ENCODE measurements around the gene ARL6IP5.

Gene ARL6IP5

DNA sequence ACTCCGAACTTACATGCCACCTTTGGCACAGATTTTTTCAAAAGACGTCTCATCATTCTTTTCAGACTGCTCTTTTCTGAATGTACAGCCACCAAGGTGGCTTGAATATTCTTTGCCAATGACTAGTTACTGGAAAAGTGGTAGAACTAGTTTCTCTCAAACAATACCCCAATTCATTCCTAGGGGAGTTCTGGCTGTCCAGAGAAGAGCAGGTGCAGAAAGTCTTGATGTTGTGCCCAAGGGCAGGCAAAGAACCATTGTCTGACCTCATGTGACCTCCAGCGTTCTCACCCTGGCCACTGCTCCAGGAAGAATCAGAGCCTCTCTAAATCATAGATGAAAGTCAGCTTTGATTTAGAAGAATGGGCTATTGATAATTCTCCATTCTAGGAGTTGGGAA lies 32.2 kb downstream of the ARL6IP5 start:
- no peak for DNase-seq (ENCODE audit: low read depth, low spot score)

DNA sequence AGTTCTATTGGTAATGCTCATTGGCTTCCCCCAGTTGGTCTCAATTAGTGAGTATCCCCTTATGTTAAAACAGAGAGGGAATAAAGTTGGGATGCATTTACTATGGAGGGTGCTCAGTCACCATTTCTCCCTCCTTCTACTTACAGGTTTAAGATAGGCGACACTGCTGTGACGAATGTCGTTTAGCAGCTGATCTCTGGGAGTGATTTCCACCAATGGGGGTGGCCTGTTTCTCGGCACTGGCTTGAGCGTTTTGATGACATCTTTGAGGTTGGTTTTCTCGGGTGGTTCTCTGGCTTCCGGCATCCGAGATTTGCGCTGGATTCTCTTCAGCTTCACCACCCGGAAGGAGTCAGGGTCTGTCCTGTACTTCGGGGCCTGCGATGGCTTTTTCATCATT lies 33.8 kb downstream of the ARL6IP5 start:
- DNase-seq (ENCODE audit: low read depth, low spot score): no peak

DNA sequence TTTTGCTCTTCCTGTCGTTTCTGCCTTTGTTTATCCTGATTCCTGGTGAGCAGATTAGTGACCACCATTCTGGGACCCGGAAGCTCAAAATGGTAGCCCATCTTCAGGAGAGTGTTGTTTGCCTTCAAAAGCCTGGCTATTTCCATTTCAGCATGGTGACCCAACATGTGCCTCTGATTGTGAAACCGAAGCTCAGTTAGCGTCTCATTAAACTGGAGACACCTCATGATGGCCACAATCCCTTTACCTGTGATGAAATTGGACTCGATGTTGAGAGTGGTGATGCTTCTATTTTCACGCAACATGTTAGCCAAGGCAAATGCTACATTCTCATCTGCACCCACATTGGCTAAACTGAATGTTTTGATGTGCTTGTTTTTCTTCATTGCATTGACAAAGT lies 34.4 kb downstream of the ARL6IP5 start:
- no peak for DNase-seq (ENCODE audit: low read depth, low spot score)

DNA sequence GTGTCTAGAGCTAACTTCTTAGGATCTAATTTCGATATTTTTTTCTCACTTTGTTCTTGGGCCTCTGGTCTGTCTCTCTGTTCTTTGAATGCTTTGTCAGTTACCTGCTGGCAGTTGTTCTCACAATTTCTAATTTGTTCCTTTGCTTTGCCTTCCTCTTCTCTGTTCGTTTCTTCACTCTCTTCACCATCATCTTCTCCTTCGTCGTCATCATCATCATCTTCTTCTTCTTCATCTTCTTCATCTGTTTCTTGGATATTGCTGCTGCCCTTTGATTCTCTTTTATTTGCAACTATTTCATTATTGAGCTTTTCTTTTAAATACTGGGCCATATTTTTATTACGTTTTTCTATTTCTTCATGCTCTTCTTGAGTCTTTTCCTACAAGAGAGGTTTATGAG lies 34.9 kb downstream of the ARL6IP5 start:
- DNase-seq (ENCODE audit: low read depth, low spot score): no peak

DNA sequence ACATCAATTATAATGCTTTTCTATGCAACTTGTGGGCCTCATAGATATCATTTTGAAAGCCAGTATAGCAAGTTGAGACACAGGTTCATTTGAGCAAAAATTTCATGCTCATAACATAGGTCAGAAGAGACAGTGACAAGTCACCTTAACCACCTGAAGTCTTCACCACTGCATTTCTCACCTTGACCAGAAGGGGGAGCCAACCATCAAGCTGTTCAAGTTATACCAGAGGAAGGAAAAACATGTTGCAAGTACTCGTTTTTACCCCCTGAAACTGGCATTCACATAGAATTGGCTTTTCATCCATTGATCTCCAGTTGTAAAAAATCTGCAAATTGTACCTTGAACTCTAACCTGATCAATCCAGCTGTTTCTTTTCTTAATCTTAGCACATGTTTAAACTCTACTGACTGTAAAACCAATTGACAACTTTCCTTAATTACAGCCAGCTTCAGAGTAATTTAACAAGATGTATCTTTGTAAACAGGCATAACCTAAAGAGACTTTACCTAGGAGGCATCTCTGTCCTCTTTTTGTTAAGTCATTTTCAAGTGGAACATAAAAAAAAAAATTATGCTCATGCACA lies 36.2 kb downstream of the ARL6IP5 start:
- DNase-seq (ENCODE audit: low read depth, low spot score): peak; percentile 76

DNA sequence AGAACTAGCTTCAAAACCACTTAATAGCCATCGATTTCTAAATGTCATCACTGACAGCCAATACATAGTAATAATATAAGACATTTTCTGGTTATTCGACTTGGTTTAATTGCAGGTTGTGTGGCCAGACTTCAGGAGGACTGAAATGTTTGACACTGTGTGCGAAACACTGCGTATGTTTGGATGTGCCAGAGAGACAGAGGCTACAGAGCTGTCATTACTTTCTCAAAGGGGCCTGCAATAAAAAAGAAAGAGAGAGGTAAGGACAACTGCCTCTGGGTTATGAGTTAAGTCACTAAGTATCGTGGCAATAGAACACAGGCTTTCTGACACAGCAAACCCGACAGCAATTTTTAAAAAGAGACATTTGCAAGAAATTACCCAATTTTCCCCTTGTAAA lies 36.8 kb downstream of the ARL6IP5 start:
- DNase-seq (ENCODE audit: low read depth, low spot score): no peak

DNA sequence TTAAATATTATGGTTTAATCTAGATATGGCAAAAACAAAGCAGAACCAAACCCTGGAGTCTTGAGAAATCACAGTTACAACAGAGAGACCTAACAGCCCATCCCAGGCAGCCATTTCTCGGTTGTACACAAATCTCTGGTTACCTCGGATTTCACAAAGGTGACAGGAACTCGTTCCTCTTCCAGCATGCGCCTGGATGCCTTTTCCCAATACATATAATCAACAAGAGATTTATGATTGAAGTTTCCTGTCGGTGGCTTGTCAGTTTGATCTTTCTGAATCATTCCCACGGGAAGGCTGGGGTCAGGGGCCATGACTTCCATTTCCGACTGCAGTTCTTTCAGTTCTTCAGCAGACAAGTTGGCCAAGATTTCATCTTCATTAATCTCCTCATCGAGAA lies 37.2 kb downstream of the ARL6IP5 start:
- DNase-seq (ENCODE audit: low read depth, low spot score): no peak

DNA sequence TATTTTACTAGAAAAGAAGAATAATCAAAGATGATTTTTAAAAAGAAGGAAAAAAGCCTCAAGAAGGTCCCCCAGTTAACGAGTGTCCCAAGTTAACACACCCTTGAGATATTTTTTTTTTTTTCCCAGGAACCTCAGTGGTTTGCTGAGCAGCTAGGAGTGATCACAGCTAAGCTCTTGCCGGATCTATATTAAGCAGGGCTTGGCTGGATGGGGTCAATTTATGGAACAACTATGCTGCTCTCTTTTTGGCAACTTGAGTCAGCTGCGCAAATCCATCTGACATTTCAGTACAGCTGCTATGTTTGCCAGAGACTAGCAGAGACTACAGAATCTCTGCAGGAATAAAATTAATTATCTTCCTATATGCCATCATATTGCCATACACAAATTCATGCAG lies 37.7 kb downstream of the ARL6IP5 start, which contains the start of gene LMOD3:
LMOD3 (minus strand) TSS at position 193 of the 400 bp plus-strand sequence. CDS start 209 bp downstream, outside the sequence.
- no peak for DNase-seq (ENCODE audit: low read depth, low spot score)

DNA sequence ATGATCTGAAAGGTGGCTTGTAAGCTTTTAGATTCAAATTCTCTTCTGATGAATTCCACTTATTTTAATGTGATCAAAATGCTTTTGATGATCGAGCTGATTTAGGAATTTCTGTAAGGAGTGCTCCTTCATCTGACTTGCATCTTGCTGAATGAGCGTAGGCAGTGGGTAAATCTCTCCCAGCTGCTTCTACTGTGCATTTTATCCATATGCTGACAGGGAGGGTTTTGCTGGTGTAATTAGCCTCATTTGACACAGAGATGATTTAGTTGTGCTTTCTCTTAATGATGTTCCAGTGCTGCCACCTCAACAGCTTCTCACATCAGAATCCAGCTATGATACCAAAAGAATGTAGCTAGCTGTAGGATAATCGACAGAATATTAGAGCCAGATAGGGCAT lies 41.5 kb downstream of the ARL6IP5 start:
- no peak for DNase-seq (ENCODE audit: low read depth, low spot score)

DNA sequence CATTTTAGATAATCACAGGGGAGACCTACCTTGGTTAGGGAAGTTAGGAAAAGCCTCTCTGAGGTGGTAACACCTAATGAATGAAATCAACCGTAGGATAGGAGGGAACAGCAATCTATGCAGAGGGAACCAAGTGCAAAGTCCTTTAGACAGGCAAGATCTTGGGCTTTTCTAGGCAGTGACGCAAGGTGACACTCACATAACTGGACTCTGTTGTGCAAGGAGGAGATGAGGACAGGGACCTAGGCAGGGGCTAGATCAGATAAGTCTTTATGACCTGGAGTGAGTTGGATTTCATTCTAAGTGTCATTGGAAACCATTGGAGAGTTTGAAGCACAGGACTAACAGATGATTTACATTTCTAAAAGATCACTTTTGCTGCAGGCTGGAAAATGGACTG lies 42.3 kb downstream of the ARL6IP5 start:
- no peak for DNase-seq (ENCODE audit: low read depth, low spot score)

DNA sequence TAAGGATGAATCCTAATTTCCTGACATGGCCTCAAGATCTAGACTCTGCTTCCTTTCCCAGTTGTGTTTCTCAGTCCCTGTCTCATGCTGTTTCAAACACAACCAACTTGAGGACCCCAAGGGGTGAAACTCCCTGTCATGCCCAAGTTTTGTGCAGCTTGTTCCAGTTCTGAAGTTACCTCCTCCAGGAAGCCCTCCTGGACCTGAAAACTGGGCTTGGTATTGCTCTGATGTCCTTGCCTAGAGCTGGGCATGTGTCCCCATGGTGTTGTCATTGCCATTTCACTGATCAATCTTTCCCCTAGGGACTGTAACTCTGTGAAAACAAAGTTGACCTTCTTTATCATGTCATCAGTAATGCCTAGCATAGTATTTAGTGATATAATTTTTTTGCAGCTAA lies 43.8 kb downstream of the ARL6IP5 start:
- DNase-seq (ENCODE audit: low read depth, low spot score): no peak

DNA sequence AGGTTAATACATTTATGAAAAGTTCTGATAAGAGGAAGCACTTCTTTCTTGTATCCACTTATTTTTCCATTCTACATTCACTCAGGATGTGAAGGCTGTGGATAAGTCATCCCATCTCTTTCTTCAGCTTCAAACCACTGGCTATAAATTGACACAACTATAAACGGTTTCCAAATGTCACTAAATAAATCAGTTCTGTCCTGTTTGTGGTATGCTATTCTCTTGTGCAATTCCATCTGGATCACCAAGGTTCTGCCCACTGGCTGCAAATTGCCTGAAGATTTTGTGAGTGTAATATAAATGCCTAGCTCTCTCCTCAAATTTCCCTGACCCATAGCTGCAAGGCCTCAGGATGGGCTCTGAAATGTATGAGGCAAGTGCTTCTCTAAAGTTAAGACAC lies 44.8 kb downstream of the ARL6IP5 start:
- no peak for DNase-seq (ENCODE audit: low read depth, low spot score)

DNA sequence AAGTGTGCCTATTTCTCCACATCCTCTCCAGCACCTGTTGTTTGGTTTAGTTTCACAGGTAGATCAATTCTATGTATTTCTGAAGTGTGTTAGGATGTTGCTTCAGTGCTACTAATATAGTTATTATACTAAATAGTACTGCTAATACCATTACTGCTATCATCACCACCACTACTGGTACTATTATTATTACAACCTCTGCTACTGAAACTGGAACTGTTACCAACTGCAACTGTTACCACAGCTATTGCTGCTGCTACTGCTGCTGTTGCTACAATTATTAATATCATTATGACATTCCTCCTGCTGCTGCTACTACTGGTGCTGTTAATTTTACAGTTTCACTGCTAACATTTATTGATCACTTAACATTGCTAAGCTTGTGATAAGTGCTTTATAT lies 46.0 kb downstream of the ARL6IP5 start:
- no peak for DNase-seq (ENCODE audit: low read depth, low spot score)

DNA sequence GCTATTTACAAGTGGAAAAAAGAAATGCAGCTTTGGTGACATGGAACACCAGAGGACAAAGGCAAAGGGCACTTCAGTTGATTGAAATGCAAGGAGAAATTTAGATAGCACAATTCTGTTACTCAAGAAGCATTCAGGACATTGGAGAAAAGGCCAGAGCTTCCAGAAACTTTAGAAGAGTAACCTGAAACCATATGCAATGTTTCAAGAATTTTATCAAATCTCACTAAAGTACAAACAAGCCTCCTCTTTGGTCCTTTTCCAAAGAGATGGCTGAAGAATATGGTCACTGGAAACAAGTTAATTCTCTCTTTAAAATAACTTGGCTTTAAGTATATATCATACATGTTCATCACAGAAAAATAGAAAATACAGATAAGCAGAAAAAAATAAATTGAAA lies 52.3 kb downstream of the ARL6IP5 start:
- no peak for DNase-seq (ENCODE audit: low read depth, low spot score)

DNA sequence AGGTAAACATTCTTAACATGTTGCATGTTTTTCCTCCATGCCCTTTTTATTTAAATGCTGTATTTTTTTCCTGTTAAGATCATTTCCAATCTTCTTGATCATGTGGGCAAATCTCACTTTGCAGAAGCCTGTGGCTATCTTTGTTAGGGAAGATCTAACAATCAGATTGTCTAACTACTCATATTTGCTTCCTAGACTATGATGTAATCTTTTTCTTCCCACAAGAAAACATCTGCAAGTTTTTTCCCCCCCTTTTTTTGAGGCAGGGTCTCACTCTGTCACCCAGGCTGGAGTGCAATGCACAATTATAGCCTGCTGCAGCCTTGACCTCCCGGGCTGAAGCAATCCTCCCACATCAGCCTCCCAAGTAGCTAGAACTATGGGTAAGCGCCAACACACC lies 52.7 kb downstream of the ARL6IP5 start:
- DNase-seq (ENCODE audit: low read depth, low spot score): no peak

DNA sequence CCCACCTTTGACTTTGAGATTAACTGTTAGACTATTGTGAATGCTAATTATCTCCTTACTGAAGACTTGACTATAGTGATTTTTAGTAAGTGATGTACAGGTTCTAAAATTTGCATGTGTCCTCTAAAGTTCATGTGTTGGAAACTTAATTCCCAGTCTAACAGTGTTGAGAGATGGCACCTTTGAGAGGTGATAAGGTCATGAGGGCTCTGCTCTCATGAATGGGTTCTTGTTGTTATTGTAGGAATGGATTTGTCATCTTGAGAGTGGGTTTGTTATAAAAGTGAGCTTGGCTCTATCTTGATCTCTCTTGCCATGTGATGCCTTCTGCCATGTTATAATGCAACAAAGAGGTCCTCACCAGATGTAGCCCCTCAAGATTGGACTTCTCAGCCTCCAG lies 56.6 kb downstream of the ARL6IP5 start:
- DNase-seq (ENCODE audit: low read depth, low spot score): no peak

DNA sequence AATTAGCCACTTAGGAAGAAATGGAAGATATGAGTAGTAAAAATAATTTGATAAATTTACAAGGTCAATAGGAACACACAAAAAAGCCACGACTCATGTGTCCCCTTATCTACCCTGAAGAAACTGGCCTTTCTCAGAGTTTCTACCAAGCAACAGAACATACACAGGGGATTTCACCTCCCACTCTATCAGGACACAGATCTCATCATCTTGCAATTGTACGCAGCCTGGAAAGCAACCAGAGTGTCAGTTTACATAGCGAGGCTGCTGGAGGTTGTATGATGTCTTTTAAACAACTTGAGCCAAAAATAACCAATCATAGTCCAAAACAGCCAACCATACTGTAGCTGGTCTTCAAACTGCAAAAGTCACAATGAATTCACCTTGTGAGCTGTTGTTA lies 57.4 kb downstream of the ARL6IP5 start:
- DNase-seq (ENCODE audit: low read depth, low spot score): no peak

DNA sequence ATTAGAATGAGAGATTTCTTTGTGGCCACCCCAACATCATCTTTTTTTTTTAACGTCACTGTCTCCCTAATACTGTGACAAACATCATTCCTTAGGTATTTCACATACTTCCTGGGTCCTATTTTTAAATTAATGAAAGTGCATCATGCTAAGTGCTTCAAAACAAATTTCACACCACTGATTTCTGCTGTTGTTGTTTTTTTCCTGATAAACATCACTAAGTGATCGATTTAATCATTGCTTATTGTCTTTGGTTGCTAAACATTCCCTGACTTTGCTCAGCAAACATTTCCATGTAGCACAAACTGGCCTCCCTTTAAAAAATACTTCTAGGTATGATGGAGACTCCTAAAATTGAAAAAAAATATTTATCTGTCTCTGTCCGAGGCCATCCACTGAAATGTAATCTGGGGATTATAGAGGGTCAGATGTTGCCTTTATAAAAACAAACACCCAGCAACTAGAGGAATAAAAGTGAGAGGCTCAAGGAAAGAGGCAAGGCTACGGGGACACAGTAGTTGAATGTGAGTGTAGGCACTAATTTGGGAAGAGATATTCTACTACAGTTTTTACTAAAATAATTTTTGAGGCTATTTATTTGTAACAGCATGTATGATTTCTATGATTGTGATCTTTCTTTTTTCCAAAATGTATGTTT lies 58.2 kb downstream of the ARL6IP5 start:
- DNase-seq (ENCODE audit: low read depth, low spot score): no peak

DNA sequence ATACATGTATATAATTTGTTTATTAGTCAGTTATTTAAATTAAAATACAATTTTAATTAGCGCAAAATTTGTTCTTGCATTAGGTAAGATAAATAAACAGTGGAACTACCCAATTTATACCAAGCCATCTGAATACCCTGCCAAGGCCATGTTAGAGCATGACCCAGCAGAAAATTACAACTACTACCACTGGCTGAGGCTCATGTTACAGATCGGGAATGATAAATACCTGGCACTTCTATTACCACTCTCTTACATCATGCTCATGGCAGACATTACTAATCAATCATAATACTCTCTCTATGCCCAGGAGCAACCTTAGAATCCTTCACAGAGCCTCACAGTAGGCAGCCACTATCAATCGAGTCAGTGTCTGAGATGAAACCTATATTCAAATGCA lies 58.9 kb downstream of the ARL6IP5 start:
- no peak for DNase-seq (ENCODE audit: low read depth, low spot score)

DNA sequence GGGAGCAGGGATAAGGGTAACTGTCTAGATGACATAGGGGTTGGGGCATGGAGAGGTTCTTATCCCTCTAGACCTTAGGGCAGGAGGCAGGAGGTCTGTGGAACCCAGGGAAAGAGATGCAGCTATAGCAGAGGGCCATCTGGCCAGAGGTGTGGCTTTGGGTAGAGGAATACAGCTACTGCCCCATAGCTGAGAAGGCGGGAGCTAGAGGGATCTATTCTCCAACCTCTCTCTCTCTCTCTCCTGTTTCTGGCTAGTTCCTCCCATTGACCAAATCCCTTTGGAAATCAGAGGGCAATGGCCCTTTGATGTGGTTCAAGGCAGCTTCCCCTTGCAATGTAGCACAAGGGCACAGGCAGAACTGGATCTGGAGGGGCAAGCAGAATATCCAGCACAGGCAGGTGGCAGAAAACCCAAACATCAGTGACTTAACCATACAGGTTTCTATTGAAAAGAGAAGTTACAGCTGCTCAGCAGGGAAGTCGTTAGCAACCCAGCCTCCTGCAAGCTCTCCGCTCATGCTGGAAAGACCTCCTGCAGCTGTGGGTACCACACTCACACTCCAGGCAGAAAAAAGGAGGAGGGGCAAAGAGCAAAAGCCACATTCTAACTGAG lies 60.0 kb downstream of the ARL6IP5 start:
- no peak for DNase-seq (ENCODE audit: low read depth, low spot score)

DNA sequence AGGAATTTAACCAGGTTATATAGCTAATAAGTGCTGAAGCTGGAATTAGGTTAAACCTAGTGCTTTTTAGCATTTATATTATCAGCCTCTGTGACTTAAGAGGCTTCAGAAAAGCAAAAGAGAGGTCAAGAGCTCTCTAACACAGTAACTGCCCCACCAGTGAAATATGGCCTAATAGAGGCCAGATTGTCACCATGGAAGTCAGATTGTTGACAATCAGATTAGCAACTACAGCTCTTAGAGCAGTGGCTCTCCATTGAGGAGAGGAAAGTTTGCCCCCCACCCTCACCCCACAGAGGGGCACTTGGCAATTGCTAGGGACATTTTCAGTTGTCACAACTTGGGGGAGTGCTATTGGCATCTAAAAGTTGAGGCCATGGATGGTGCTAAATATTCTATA lies 61.0 kb downstream of the ARL6IP5 start:
- no peak for DNase-seq (ENCODE audit: low read depth, low spot score)

DNA sequence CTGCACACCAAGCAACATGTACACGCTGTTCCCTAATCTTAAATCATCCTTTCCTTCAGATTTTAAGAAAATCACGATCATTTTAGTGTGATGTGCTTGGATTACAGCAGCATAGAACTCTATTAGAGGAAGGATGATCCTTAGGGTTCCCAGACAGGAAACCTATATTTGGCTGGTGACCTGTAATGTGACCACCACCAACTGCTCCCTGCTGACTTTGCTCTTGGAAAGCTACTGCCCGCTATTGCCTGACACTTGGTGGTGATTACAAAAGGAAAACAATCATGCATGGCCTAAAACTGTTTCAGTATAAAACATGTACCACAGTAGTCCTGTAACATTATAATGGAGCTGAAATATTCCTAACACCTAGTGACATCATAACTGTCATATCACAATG lies 64.8 kb downstream of the ARL6IP5 start:
- DNase-seq (ENCODE audit: low read depth, low spot score): no peak

All from activated CD4-positive, CD25-positive, alpha-beta regulatory T cell treated with anti-CD3 and anti-CD28 coated beads, Interleukin-2, amount 50 U/mL, for 16 hours (primary cell).